Cerebellar nuclear complex (tissue), 1 donor: ENCODE measurements around the gene RBM19.
A peak's percentile ranks its signal among the peaks of the same experiment; 100 is the strongest.

ENCODE experiments used
- DNase-seq, 2 experiments: peaks; one replicate each; lab custom pipeline; 2025; lab: John Stamatoyannopoulos, UW

Gene RBM19

GRCh38 chr12:113857371-113857770, 108.8 kb downstream of the RBM19 start:
- peak in 1 of 2 experiments; percentile 57 for DNase-seq

GRCh38 chr12:113855998-113856397, 110.1 kb downstream of the RBM19 start:
- no peak for DNase-seq

- DNase-seq, result no peak
Measured at GRCh38 chr12:113854385-113855142, 111.6 kb downstream of the RBM19 start.

GRCh38 chr12:113853491-113853890, 112.6 kb downstream of the RBM19 start:
- DNase-seq, result no peak

DNA sequence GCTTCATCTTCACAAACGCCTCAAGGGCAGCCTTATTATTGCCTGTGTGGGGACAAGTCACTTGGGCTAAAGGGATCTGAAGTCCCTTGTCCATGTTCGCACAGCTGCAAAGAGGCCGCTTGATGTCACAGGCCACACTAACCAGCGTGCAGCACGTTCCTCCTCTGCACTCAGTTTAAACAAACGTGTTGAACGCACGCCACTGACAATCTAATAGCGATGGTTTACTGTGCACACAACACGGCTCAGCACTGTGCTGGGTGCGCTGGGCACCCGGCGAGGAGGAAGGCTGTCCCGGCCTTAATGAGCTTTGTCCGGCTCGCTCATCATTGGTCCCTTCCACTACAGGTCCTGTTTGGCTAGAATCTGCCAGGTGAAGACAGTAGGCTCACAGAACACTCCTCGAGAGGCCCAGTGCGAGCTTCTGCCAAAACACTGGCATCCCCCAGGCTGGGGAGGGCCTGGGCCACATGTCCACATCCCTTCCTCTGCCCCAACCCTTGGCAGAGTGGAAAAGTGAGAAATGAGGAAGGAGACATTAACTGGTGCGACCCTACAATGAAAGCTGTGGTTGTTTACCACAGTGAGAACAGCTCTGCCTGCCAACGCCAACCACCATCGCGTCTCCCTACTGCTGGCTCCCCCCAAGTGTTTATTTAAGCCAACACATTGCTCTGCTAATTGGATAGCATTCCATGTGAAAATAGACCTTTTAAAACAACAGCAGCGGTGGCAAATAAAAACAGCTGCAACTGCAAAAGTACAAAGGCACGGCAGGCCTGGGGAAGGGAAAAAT, 113.2 kb downstream of the RBM19 start:
- DNase-seq, result no peak

DNA sequence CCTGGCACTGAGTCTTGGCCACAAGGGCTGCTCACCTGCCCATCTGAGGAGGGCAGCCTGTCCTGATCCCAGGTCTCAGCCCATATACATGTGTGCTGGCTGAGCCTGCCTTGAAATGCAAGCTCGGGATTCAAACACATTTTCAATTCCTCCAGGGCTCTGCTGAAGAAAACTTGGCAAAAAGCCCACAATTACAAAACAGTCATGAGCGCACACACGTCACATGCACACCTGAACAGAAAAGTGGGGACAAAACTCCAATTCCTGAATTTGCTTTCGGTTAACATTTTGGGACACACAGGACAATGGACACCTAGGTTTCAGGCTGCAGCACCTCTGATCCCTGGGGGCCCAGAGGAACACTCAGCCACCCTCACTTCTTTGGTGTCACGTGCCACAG, 113.9 kb downstream of the RBM19 start:
- DNase-seq, result no peak

GRCh38 chr12:113850309-113851056, 115.6 kb downstream of the RBM19 start:
- no peak for DNase-seq

DNA sequence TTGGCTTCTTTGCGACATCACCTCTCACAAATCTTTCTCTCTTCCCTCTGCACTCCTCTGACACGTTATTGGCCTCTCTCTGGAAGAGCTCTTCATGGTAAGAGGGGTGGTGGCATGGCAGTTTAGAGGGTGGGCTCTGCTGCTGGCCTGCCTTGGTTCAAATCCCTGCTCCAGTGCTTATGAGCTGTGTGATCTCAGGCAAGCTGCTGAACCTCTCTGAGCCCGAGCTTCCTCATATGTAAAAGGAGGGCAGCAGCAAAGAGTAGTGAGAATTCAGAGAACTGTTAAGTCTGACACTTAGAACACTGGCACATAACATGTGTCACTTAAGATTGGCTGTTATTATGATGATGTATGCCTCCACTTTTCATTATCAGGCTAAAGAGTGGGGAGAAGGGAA, 118.3 kb downstream of the RBM19 start:
- DNase-seq, result no peak

DNA sequence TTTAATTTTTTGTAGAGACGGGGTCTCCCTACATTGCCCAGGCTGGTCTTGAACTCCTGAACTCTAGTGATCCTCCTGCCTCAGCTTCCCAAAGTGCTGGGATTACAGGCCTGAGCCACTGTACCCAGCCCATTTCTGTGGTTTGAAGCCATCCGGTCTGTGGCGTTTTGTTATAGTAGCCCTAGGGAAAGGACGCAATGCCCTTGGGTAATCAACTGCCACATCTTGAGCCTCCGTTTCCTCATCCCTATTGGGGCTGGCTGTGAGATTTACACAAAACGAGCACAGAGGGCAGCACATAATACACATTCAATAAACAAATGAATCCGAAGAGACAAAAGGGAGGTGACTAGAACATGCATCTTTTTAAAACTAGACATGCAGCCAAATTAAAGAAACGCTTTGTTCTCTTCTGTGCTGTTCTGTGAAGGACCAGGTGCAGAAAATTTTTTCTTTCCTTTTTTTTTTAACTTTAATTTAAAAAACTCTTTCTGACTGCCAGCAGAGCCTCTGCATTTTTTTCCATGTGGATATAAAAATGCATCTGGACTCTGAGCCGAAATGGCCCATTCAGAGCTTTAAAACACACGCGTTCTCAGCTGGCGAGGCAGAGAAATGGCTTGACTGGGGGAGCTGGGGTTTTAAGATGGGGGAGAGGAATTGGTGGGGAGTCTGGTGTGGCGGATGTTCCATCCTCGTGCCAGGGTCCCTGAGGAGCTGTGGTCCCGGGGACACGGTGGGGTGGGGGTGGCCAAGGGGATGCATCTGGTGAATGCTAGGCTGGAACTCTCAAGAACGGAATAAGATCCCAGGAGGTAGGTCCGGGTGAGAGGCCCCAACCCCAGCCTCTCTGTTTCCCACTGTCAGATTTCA, 119.0 kb downstream of the RBM19 start:
- no peak for DNase-seq

DNA sequence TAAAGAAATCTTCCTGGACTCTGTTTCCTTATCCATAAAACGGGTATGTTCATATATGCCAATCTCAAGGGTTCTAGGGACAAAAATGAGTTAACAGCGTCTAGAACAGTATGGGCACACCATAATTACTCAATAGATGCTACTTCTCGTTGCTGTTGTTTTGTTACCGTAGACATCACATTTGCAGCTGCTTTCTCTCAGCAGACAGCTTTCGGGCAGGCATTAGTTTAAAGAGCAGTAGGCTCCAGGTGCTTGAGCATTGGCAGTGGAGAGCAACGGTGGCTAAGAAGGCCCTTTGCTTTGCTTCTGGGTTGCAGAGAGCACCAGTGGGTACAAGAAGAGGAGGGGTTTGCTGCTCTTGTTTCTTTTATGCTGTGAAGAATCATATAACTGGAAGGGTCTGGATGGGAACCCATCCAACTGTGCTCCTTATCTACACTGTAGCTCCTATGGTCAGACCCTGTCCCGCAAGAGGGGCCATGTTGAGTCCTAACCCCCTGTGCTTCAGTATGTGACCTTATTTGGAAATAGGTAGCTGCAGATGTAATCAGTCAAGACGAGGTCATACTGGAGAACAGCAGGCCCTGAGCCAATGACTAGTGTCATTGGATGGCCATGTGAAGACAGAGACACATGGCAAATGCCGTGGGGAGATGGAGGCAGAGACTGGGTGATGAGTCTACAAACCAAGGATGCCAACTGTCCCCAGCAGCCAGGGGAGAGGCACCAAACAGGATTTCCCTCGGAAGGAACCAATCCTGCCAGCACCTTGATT, 120.0 kb downstream of the RBM19 start:
- DNase-seq, result no peak

- DNase-seq, result no peak
Measured at GRCh38 chr12:113844495-113845210, 121.5 kb downstream of the RBM19 start.

- DNase-seq, result no peak
Measured at GRCh38 chr12:113842699-113843098, 123.4 kb downstream of the RBM19 start.

- DNase-seq, result no peak
Measured at GRCh38 chr12:113841786-113842185, 124.3 kb downstream of the RBM19 start.

DNA sequence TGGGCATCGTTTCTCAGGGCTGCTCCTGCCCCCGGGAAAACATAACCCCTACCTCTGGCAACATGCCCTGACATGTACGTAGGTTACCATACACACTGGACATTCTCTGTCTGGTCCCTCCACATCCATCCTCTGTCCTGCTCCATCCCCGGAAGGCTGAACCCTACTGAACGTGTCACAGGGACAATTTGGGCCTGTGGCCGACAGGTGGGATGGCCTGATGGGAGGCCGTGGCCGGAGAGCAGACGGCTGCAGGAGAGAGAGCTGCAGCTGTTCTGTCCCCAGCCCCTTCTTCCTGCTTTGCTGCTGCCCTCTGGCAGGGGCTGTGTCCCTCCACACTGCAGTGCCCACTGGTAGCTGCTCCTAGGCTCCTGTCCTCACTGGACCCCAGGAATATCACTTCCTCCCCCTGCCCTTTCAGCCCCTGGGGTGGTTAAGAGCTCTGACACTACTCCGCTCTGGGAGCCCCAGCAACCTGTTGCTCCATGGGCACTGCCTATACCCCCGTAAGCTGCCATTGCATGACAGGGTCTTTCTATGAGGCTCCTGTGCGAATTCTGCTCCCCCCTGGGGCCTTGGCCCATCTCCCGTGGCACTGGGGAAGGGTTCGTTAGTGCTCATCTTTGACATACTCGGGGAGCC, 125.6 kb downstream of the RBM19 start:
- no peak for DNase-seq

DNA sequence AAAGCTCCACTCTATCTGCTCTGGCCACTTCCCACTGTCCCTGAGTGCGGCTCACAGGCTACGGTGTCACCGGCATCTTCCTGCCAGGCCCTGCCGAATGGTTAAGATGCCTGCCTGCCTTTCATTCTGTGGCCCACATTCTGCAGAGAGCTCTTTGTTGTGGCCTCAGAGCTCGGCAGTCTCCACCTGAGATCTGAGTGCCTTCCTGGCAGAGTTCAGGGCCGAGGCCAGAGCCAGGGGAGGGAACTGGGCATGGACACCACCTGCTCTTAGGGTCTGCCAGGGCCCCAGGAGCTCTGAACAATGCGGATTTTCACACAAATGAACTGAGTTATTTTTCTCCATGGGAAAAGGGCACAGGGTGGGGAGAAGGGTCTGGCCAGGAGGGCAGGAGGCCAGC, 127.2 kb downstream of the RBM19 start:
- DNase-seq, result peak; percentile 29 to 81

GRCh38 chr12:113837528-113838296, 128.4 kb downstream of the RBM19 start:
- DNase-seq, result no peak

- no peak for DNase-seq
Measured at GRCh38 chr12:113837084-113837483, 129.0 kb downstream of the RBM19 start.

GRCh38 chr12:113835896-113836295, 130.2 kb downstream of the RBM19 start:
- DNase-seq, result no peak

- no peak for DNase-seq
Measured at GRCh38 chr12:113835433-113835832, 130.7 kb downstream of the RBM19 start.
